GM18858 (cell line): ENCODE data around the gene EXOC4.

Experiments used
- ATAC-seq: cut with Tn5 transposase; IDR thresholded peaks from one replicate; pipeline ENCODE4 v1.9.1; 2021; ENCODE audit not compliant: unreplicated experiment

Gene EXOC4

GRCh38 chr7:133568544-133568943 is 315.7 kb downstream of the EXOC4 start:
- no peak for ATAC-seq

GRCh38 chr7:133570321-133570720 is 317.4 kb downstream of the EXOC4 start:
- ATAC-seq, result no peak

GRCh38 chr7:133571076-133571475 is 318.2 kb downstream of the EXOC4 start:
- ATAC-seq, result no peak

- ATAC-seq, result no peak
These were observed 319.2 kb downstream of the EXOC4 start for GRCh38 chr7:133572087-133572486.

GRCh38 chr7:133572843-133573242 is 320.0 kb downstream of the EXOC4 start:
- no peak for ATAC-seq

- no peak for ATAC-seq
These were observed 320.8 kb downstream of the EXOC4 start for GRCh38 chr7:133573554-133574265.

GRCh38 chr7:133575726-133576440 is 323.0 kb downstream of the EXOC4 start:
- ATAC-seq, result no peak

GRCh38 chr7:133576612-133577168 is 323.8 kb downstream of the EXOC4 start:
- ATAC-seq, result no peak

- no peak for ATAC-seq
These were observed 330.1 kb downstream of the EXOC4 start for GRCh38 chr7:133582766-133583523.

GRCh38 chr7:133583545-133584171 is 330.8 kb downstream of the EXOC4 start:
- ATAC-seq, result no peak

GRCh38 chr7:133584956-133585668 is 332.2 kb downstream of the EXOC4 start:
- no peak for ATAC-seq

- no peak for ATAC-seq
These were observed 333.4 kb downstream of the EXOC4 start for GRCh38 chr7:133586253-133586652.

- ATAC-seq, result no peak
These were observed 335.0 kb downstream of the EXOC4 start for GRCh38 chr7:133587903-133588302.

- ATAC-seq, result no peak
These were observed 337.9 kb downstream of the EXOC4 start for GRCh38 chr7:133590795-133591194.

- no peak for ATAC-seq
These were observed 338.9 kb downstream of the EXOC4 start for GRCh38 chr7:133591704-133592340.

GRCh38 chr7:133593561-133593960 is 340.7 kb downstream of the EXOC4 start:
- no peak for ATAC-seq

GRCh38 chr7:133601617-133602016 is 348.7 kb downstream of the EXOC4 start:
- no peak for ATAC-seq

- no peak for ATAC-seq
These were observed 349.4 kb downstream of the EXOC4 start for GRCh38 chr7:133602291-133602690.

GRCh38 chr7:133606991-133607390 is 354.1 kb downstream of the EXOC4 start:
- ATAC-seq, result no peak

- ATAC-seq, result no peak
These were observed 356.9 kb downstream of the EXOC4 start for GRCh38 chr7:133609806-133610205.
